Activated CD4-positive, alpha-beta T cell treated with anti-CD3 and anti-CD28 coated beads for 36 hours (primary cell): ENCODE measurements around the gene NRXN3. TPM values are rescaled to one million over a fixed set of nuclear protein-coding genes. Genes with fewer than 3 reads are reported as not detected.

Experiments used
- ATAC-seq: fragments of 200-7000 bp; cut with Tn5 transposase; one replicate; pipeline ENCODE4 v1.10.0; 2021; ENCODE audit warnings: mild to moderate bottlenecking, moderate library complexity
- CTCF ChIA-PET: fragments of 350-600 bp; sonication (Branson Sonifier 250); formaldehyde crosslinking; loops from one replicate; lab custom pipeline; 2021; ENCODE audit warnings: antibody characterized with exemption; lab: Charles Lee
- POLR2A ChIA-PET: fragments of 350-600 bp; sonication (Branson Sonifier 250); formaldehyde crosslinking; loops from one replicate; lab custom pipeline; 2021; ENCODE audit warnings: antibody characterized with exemption, inconsistent platforms; lab: Charles Lee
- DNase-seq: peaks from one replicate; pipeline ENCODE4 v3.0.0-alpha.2; 2020
- H3K27ac Mint-ChIP-seq: one replicate; pipeline ENCODE4 v1.8.0; 2021; ENCODE audit warnings: mixed read lengths
- H3K27me3 Mint-ChIP-seq: one replicate; pipeline ENCODE4 v1.8.0; 2021; ENCODE audit warnings: mixed read lengths
- H3K36me3 Mint-ChIP-seq: one replicate; pipeline ENCODE4 v1.8.0; 2021; ENCODE audit warnings: low read depth, mixed read lengths
- H3K4me1 Mint-ChIP-seq: one replicate; pipeline ENCODE4 v1.8.0; 2021; ENCODE audit warnings: mixed read lengths
- H3K4me3 Mint-ChIP-seq: one replicate; pipeline ENCODE4 v1.8.0; 2021; ENCODE audit warnings: mild to moderate bottlenecking, moderate library complexity, mixed read lengths
- H3K9me3 Mint-ChIP-seq: one replicate; pipeline ENCODE4 v1.8.0; 2021; ENCODE audit warnings: low read depth, mixed read lengths
- intact Hi-C, 2 experiments: fragments of 100-400 bp; cut with DNase I in 1 of 2; cut with micrococcal nuclease in 1 of 2; formaldehyde crosslinking; loops; one replicate each; pipeline versions ENCODE4 v1.14.2 to v1.15.1; 2022 to 2024; cut with DNase I, micrococcal nuclease
- total RNA-seq, 2 experiments: library from RNA; stranded (reverse); gene quantifications; one replicate each; pipeline ENCODE4 v1.2.3, GENCODE V29; 2021

NRXN3 gene
- total RNA-seq, 2 experiments from 2014 or later, result not detected

GRCh38 chr14:79826362-79826761, 1656.2 kb downstream of the NRXN3 start:
- DNase-seq (no peak), ATAC-seq (no peak)
- Mint-ChIP-seq H3K27ac (no peak overlapping the region), H3K4me1 (no peaks in the 10 kb centered on the region), H3K9me3 (peaks cover 1% of the 10 kb centered on the region), H3K27me3 (no peaks in the 10 kb centered on the region), H3K4me3 (no peak overlapping the region), H3K36me3 (no peaks in the 10 kb centered on the region)
- POLR2A ChIA-PET, result no interaction called here
- CTCF ChIA-PET, result no interaction called here
- intact Hi-C loops, result no loop called here

GRCh38 chr14:79829405-79830166, 1659.4 kb downstream of the NRXN3 start:
- no peaks in the 10 kb centered on the region for H3K36me3 Mint-ChIP-seq
- no peaks in the 10 kb centered on the region for H3K4me1 Mint-ChIP-seq
- no peak overlapping the region for H3K27ac Mint-ChIP-seq
- CTCF ChIA-PET, result no interaction called here
- DNase-seq (no peak), ATAC-seq (no peak)
- POLR2A ChIA-PET, result no interaction called here
- H3K27me3 Mint-ChIP-seq, result no peaks in the 10 kb centered on the region
- peaks cover 1% of the 10 kb centered on the region for H3K9me3 Mint-ChIP-seq
- H3K4me3 Mint-ChIP-seq, result no peak overlapping the region
- intact Hi-C loops, result no loop called here

GRCh38 chr14:79831195-79831892, 1661.2 kb downstream of the NRXN3 start:
- Mint-ChIP-seq H3K36me3 (no peaks in the 10 kb centered on the region), H3K27ac (no peak overlapping the region), H3K9me3 (peaks cover 1% of the 10 kb centered on the region), H3K27me3 (no peaks in the 10 kb centered on the region), H3K4me1 (no peaks in the 10 kb centered on the region), H3K4me3 (no peak overlapping the region)
- ATAC-seq (no peak), DNase-seq (no peak)
- ChIA-PET POLR2A (interaction anchor here (0.6 kb wide), 1 partner anchor 29 kb away, joined by 3 read pairs; no protein-coding TSS in a partner anchor), CTCF (no interaction called here)
- intact Hi-C loops, result no loop called here

GRCh38 chr14:79833781-79834180, 1663.6 kb downstream of the NRXN3 start:
- no peak overlapping the region for H3K27ac Mint-ChIP-seq
- H3K27me3 Mint-ChIP-seq, result no peaks in the 10 kb centered on the region
- H3K9me3 Mint-ChIP-seq, result no peaks in the 10 kb centered on the region
- POLR2A ChIA-PET, result no interaction called here
- H3K36me3 Mint-ChIP-seq, result no peaks in the 10 kb centered on the region
- H3K4me1 Mint-ChIP-seq, result no peaks in the 10 kb centered on the region
- H3K4me3 Mint-ChIP-seq, result no peak overlapping the region
- CTCF ChIA-PET, result no interaction called here
- ATAC-seq (no peak), DNase-seq (no peak)
- intact Hi-C loops, result no loop called here

GRCh38 chr14:79834868-79835267, 1664.7 kb downstream of the NRXN3 start:
- POLR2A ChIA-PET, result no interaction called here
- Mint-ChIP-seq H3K27me3 (no peaks in the 10 kb centered on the region), H3K36me3 (no peaks in the 10 kb centered on the region), H3K9me3 (no peaks in the 10 kb centered on the region), H3K4me1 (no peaks in the 10 kb centered on the region), H3K27ac (no peak overlapping the region), H3K4me3 (no peak overlapping the region)
- CTCF ChIA-PET, result no interaction called here
- intact Hi-C loops, result no loop called here
- DNase-seq (no peak), ATAC-seq (no peak)

- no peak overlapping the region for H3K4me3 Mint-ChIP-seq
Measured at GRCh38 chr14:79836577-79836976, 1666.4 kb downstream of the NRXN3 start.

GRCh38 chr14:79837699-79838098, 1667.5 kb downstream of the NRXN3 start:
- peaks cover 2% of the 10 kb centered on the region for H3K9me3 Mint-ChIP-seq
- no peak for ATAC-seq
- intact Hi-C loops, result no loop called here
- no peaks in the 10 kb centered on the region for H3K36me3 Mint-ChIP-seq
- ChIA-PET CTCF (no interaction called here), POLR2A (no interaction called here)
- H3K4me1 Mint-ChIP-seq, result no peaks in the 10 kb centered on the region
- H3K27ac Mint-ChIP-seq, result no peak overlapping the region
- no peaks in the 10 kb centered on the region for H3K27me3 Mint-ChIP-seq
- no peak overlapping the region for H3K4me3 Mint-ChIP-seq
- DNase-seq, result no peak

More at GRCh38 chr14:79836577-79836976, 1666.4 kb downstream of the NRXN3 start:
- Mint-ChIP-seq H3K4me1 (no peaks in the 10 kb centered on the region), H3K27ac (no peak overlapping the region), H3K36me3 (no peaks in the 10 kb centered on the region), H3K27me3 (no peaks in the 10 kb centered on the region), H3K9me3 (peaks cover 2% of the 10 kb centered on the region)
- POLR2A ChIA-PET, result no interaction called here
- DNase-seq (no peak), ATAC-seq (no peak)
- intact Hi-C loops, result no loop called here
- CTCF ChIA-PET, result interaction anchor here (1.2 kb wide), 1 partner anchor 28 kb away, joined by 3 read pairs; no protein-coding TSS in a partner anchor

- ChIA-PET POLR2A (no interaction called here), CTCF (no interaction called here)
- Mint-ChIP-seq H3K4me3 (no peak overlapping the region), H3K9me3 (peaks cover 2% of the 10 kb centered on the region), H3K27ac (no peak overlapping the region), H3K4me1 (no peaks in the 10 kb centered on the region), H3K36me3 (no peaks in the 10 kb centered on the region), H3K27me3 (no peaks in the 10 kb centered on the region)
- ATAC-seq, result no peak
- intact Hi-C loops, result no loop called here
- DNase-seq, result no peak
Measured at GRCh38 chr14:79840103-79840502, 1669.9 kb downstream of the NRXN3 start.

GRCh38 chr14:79840831-79841230, 1670.7 kb downstream of the NRXN3 start:
- H3K27me3 Mint-ChIP-seq, result no peaks in the 10 kb centered on the region
- no peak for ATAC-seq

GRCh38 chr14:79841433-79841832, 1671.3 kb downstream of the NRXN3 start:
- Mint-ChIP-seq H3K4me1 (no peaks in the 10 kb centered on the region), H3K4me3 (no peak overlapping the region), H3K27me3 (no peaks in the 10 kb centered on the region), H3K36me3 (no peaks in the 10 kb centered on the region), H3K9me3 (peaks cover 2% of the 10 kb centered on the region), H3K27ac (no peak overlapping the region)
- ATAC-seq, result no peak
- no peak for DNase-seq
- ChIA-PET CTCF (interaction anchor here (1.0 kb wide), 1 partner anchor 14 kb away, joined by 3 read pairs; no protein-coding TSS in a partner anchor), POLR2A (interaction anchor here (0.7 kb wide), 1 partner anchor 1755 kb away, joined by 3 read pairs; no protein-coding TSS in a partner anchor)
- intact Hi-C loops, result no loop called here

More at GRCh38 chr14:79840831-79841230, 1670.7 kb downstream of the NRXN3 start:
- ChIA-PET CTCF (no interaction called here), POLR2A (no interaction called here)
- DNase-seq, result no peak
- no peak overlapping the region for H3K27ac Mint-ChIP-seq
- intact Hi-C loops, result no loop called here
- peaks cover 2% of the 10 kb centered on the region for H3K9me3 Mint-ChIP-seq
- H3K36me3 Mint-ChIP-seq, result no peaks in the 10 kb centered on the region
- no peaks in the 10 kb centered on the region for H3K4me1 Mint-ChIP-seq
- H3K4me3 Mint-ChIP-seq, result no peak overlapping the region

- Mint-ChIP-seq H3K4me1 (no peaks in the 10 kb centered on the region), H3K27me3 (no peaks in the 10 kb centered on the region), H3K9me3 (peaks cover 2% of the 10 kb centered on the region), H3K36me3 (no peaks in the 10 kb centered on the region), H3K27ac (no peak overlapping the region), H3K4me3 (no peak overlapping the region)
- CTCF ChIA-PET, result interaction anchor here (0.7 to 1.0 kb wide), 2 partner anchors 14 to 21 kb away, joined by 3 read pairs; no protein-coding TSS in a partner anchor
- POLR2A ChIA-PET, result no interaction called here
- no peak for ATAC-seq
- intact Hi-C loops, result no loop called here
- no peak for DNase-seq
Measured at GRCh38 chr14:79842270-79842669, 1672.1 kb downstream of the NRXN3 start.
